ENCODE measurements around the gene LARP6.

GRCh38 chr15:70797464-70797863 is 56.5 kb downstream of the LARP6 start:
- no peak for TF ChIP-seq POLR2A (IDR thresholded peaks at IDR 0.05; ENCODE audit: low read length)
- TF ChIP-seq GATA1 (IDR thresholded peaks at IDR 0.05; ENCODE audit: low read depth, low read length): no peak
